Esophagus muscularis mucosa (tissue), 4 donors: Measurements from ENCODE around the gene OR6A2. TPM values are rescaled to one million over a fixed set of nuclear protein-coding genes. Genes with fewer than 3 reads are reported as not detected.

Source experiments
- DNase-seq: peaks from one replicate; pipeline ENCODE4 v3.0.0-alpha.2; 2017; ENCODE audit errors: extremely low spot score
- H3K27ac ChIP-seq, 4 donors: fragments of 200-600 bp; sonication (generic); replicated peaks in 1 of 4; 1 replicate in 3 of 4; 2 replicates in 1 of 4; pipeline ENCODE4 v1.5.1; 2016 to 2019; ENCODE audit warnings: mild to moderate bottlenecking in 1 of 4
- H3K27me3 ChIP-seq, 4 donors: fragments of 200-600 bp; sonication (generic); one replicate each; pipeline versions ENCODE4 v1.5.1 to v1.6.0; 2016 to 2019
- H3K36me3 ChIP-seq, 4 donors: fragments of 200-600 bp; sonication (generic); one replicate each; pipeline ENCODE4 v1.5.1; 2016 to 2019
- H3K4me1 ChIP-seq, 4 donors: fragments of 200-600 bp; sonication (generic); one replicate each; pipeline ENCODE4 v1.5.1; 2016 to 2019
- H3K4me3 ChIP-seq, 4 donors: fragments of 200-600 bp; sonication (generic); 1 replicate in 2 of 4; 2 replicates in 2 of 4; pipeline ENCODE4 v1.5.1; 2016 to 2019; ENCODE audit warnings: mild to moderate bottlenecking in 4 of 4, moderate library complexity in 1 of 4
- H3K9me3 ChIP-seq, 4 donors: fragments of 200-600 bp; sonication (generic); 1 replicate in 3 of 4; 2 replicates in 1 of 4; pipeline ENCODE4 v1.5.1; 2016 to 2019
- CTCF ChIP-seq, 3 experiments: fragments of 200-600 bp in 2 of 3; fragments of 450-650 bp in 1 of 3; sonication (generic) in 2 of 3; IDR thresholded peaks; one replicate each; pipeline ENCODE4 v1.5.1; 2017 to 2019; ENCODE audit warnings: antibody characterized with exemption in 3 of 3, mild to moderate bottlenecking in 2 of 3, moderate library complexity in 1 of 3
- EP300 ChIP-seq: sonication (generic); formaldehyde crosslinking; IDR thresholded peaks from one replicate; pipeline ENCODE4 v1.6.1; 2017; ENCODE audit warnings: antibody characterized with exemption
- POLR2A ChIP-seq: fragments of 450-650 bp; IDR thresholded peaks from one replicate; pipeline ENCODE4 v1.6.1; 2017; ENCODE audit warnings: antibody characterized with exemption, moderate library complexity, mild to moderate bottlenecking, low read depth
- POLR2AphosphoS5 ChIP-seq, 2 donors: sonication (generic); formaldehyde crosslinking; IDR thresholded peaks; one replicate each; pipeline ENCODE4 v1.6.1; 2017; ENCODE audit warnings: antibody characterized with exemption in 2 of 2
- WGBS: methylation state at CpG from one replicate; pipeline ENCODE4 v1.1.5; 2018; 5-methylcytosine and 5-hydroxymethylcytosine counted together
- intact Hi-C: fragments of 100-400 bp; cut with DNase I; formaldehyde crosslinking; loops from one replicate; pipeline ENCODE4 v1.15.1; 2023
- total RNA-seq, 4 donors: library from RNA; depleted of rRNA; stranded (reverse); fragments of >200 nt; gene quantifications; one replicate each; pipeline versions ENCODE4 v1.1.0 to v1.2.1, GENCODE V29; 2016

Gene OR6A2
- under 1 TPM in 1 of 4 donors, not detected in 3; 0.06 TPM for total RNA-seq

GRCh38 chr11:6799402-6799801 is at the start of gene OR6A2:
OR6A2 (minus strand) TSS chr11:6799689; CDS start chr11:6795708, 3,981 bp downstream.
- intact Hi-C loops, result no loop called here
- DNase-seq, result no peak
- Histone ChIP-seq H3K4me3 (no peak within 1 kb of the TSS), H3K9me3 (peaks cover 0 to 13% (median 5%) of the 10 kb centered on the region in 4 donors), H3K4me1 (no peaks in the 10 kb centered on the region), H3K27me3 (no peaks in the 10 kb centered on the region), H3K36me3 (no peaks in the 10 kb centered on the region), H3K27ac (no peak within 1 kb of the TSS)
- WGBS, result 79% methylated on average over 1 of the region's 1 CpG
- TF ChIP-seq POLR2AphosphoS5 (IDR thresholded peaks at IDR 0.05) (no peak), EP300 (no peak), CTCF (IDR thresholded peaks at IDR 0.05) (no peak), POLR2A (no peak)

GRCh38 chr11:6845383-6845782 is 45.9 kb upstream of the OR6A2 start, which contains the start of gene OR10A5:
OR10A5 (plus strand) TSS chr11:6845683; CDS start chr11:6845683, 0 bp downstream.
- H3K36me3 ChIP-seq, result no peaks in the 10 kb centered on the region

GRCh38 chr11:6844356-6844755 is 44.9 kb upstream of the OR6A2 start:
- WGBS, result 95% methylated on average over 5 of the region's 5 CpGs
- intact Hi-C loops, result no loop called here
- TF ChIP-seq CTCF (IDR thresholded peaks at IDR 0.05) (no peak), EP300 (no peak), POLR2AphosphoS5 (IDR thresholded peaks at IDR 0.05) (no peak), POLR2A (no peak)

More at GRCh38 chr11:6845383-6845782, 45.9 kb upstream of the OR6A2 start, which contains the start of gene OR10A5:
- no peak for TF ChIP-seq POLR2AphosphoS5 (IDR thresholded peaks at IDR 0.05)
- no peak for TF ChIP-seq EP300
- TF ChIP-seq CTCF (IDR thresholded peaks at IDR 0.05), result no peak
- no peak for TF ChIP-seq POLR2A
- no peak for DNase-seq
- 80% methylated on average over 3 of the region's 3 CpGs for WGBS
- H3K9me3 ChIP-seq, result no peaks in the 10 kb centered on the region
- H3K4me1 ChIP-seq, result no peaks in the 10 kb centered on the region
- H3K27me3 ChIP-seq, result peaks cover 0 to 3% (median 0%) of the 10 kb centered on the region in 4 donors
- intact Hi-C loops, result no loop called here
- H3K4me3 ChIP-seq, result no peak within 1 kb of the TSS
- no peak within 1 kb of the TSS for H3K27ac ChIP-seq

GRCh38 chr11:6843670-6844069 is 44.2 kb upstream of the OR6A2 start:
- intact Hi-C loops, result no loop called here
- TF ChIP-seq CTCF (IDR thresholded peaks at IDR 0.05) (no peak), POLR2AphosphoS5 (IDR thresholded peaks at IDR 0.05) (no peak), POLR2A (no peak), EP300 (no peak)

More at GRCh38 chr11:6844356-6844755, 44.9 kb upstream of the OR6A2 start:
- DNase-seq, result no peak
- Histone ChIP-seq H3K9me3 (no peaks in the 10 kb centered on the region), H3K4me3 (no peak overlapping the region), H3K4me1 (no peaks in the 10 kb centered on the region), H3K27ac (no peak overlapping the region), H3K27me3 (peaks cover 0 to 3% (median 0%) of the 10 kb centered on the region in 4 donors), H3K36me3 (no peaks in the 10 kb centered on the region)

GRCh38 chr11:6841694-6842093 is 42.2 kb upstream of the OR6A2 start:
- intact Hi-C loops, result no loop called here
- Histone ChIP-seq H3K27me3 (peaks cover 0 to 3% (median 0%) of the 10 kb centered on the region in 4 donors), H3K36me3 (no peaks in the 10 kb centered on the region), H3K4me1 (no peaks in the 10 kb centered on the region), H3K27ac (no peak overlapping the region), H3K9me3 (no peaks in the 10 kb centered on the region), H3K4me3 (no peak overlapping the region)
- TF ChIP-seq POLR2AphosphoS5 (IDR thresholded peaks at IDR 0.05) (no peak), EP300 (no peak), CTCF (IDR thresholded peaks at IDR 0.05) (no peak), POLR2A (no peak)
- DNase-seq, result no peak

More at GRCh38 chr11:6843670-6844069, 44.2 kb upstream of the OR6A2 start:
- no peaks in the 10 kb centered on the region for H3K4me1 ChIP-seq
- no peak overlapping the region for H3K27ac ChIP-seq
- H3K9me3 ChIP-seq, result no peaks in the 10 kb centered on the region
- H3K27me3 ChIP-seq, result peaks cover 0 to 3% (median 0%) of the 10 kb centered on the region in 4 donors
- no peaks in the 10 kb centered on the region for H3K36me3 ChIP-seq
- H3K4me3 ChIP-seq, result no peak overlapping the region
- WGBS, result 59% methylated on average over 2 of the region's 2 CpGs
- no peak for DNase-seq
